SU-DHL-6 (cell line): ENCODE results near the gene PDLIM5.

Experiments
- H2AFZ ChIP-seq: fragments of 200-600 bp; sonication (generic); 2 replicates; pipeline ENCODE4 v1.6.1; 2014; ENCODE audit warnings: low read depth, mild to moderate bottlenecking, moderate library complexity, mixed read lengths, antibody characterized with exemption, low read length; ENCODE audit not compliant: severe bottlenecking
- H3F3A ChIP-seq: fragments of 200-600 bp; shearing (Covaris generic); 2 replicates; pipeline ENCODE4 v1.6.0; 2016; ENCODE audit warnings: antibody characterized with exemption, mild to moderate bottlenecking; ENCODE audit not compliant: insufficient read depth
- H3K27ac ChIP-seq: fragments of 200-600 bp; sonication (generic); 2 replicates; pipeline ENCODE4 v1.5.1; 2016; ENCODE audit warnings: low read depth, mild to moderate bottlenecking, low read length, moderate library complexity, mixed read lengths
- H3K27me3 ChIP-seq: fragments of 200-600 bp; sonication (generic), shearing (Covaris generic); 2 replicates; pipeline ENCODE4 v1.6.0; 2014; ENCODE audit warnings: mild to moderate bottlenecking, low read length
- H3K36me3 ChIP-seq: fragments of 200-600 bp; sonication (generic); 2 replicates; pipeline ENCODE4 v1.6.1; 2014; ENCODE audit warnings: mild to moderate bottlenecking, low read length, mixed read lengths
- H3K4me2 ChIP-seq: fragments of 300-600, 200-600 bp; shearing (Covaris generic), sonication (generic); 2 replicates; pipeline ENCODE4 v1.6.0; 2014; ENCODE audit warnings: low read length, low read depth, mild to moderate bottlenecking; ENCODE audit not compliant: poor library complexity, severe bottlenecking
- H3K4me3 ChIP-seq: fragments of 200-600 bp; sonication (generic); 2 replicates; pipeline ENCODE4 v1.5.1; 2014; ENCODE audit warnings: antibody characterized with exemption, low read length, mild to moderate bottlenecking, mixed read lengths; ENCODE audit not compliant: insufficient read depth, poor library complexity, severe bottlenecking
- H3K79me2 ChIP-seq: fragments of 200-600 bp; sonication (generic); 2 replicates; pipeline ENCODE4 v1.6.1; 2014; ENCODE audit warnings: mild to moderate bottlenecking, low read length, moderate library complexity; ENCODE audit not compliant: insufficient read depth
- H3K9ac ChIP-seq: fragments of 200-600 bp; sonication (generic); 2 replicates; pipeline ENCODE4 v1.7.0; 2014; ENCODE audit warnings: mild to moderate bottlenecking, low read length
- H3K9me2 ChIP-seq: fragments of 200-600 bp; sonication (generic); replicated peaks from 2 replicates; pipeline ENCODE4 v1.6.1; 2014; ENCODE audit warnings: low read length; ENCODE audit not compliant: insufficient read depth
- H3K9me3 ChIP-seq: fragments of 200-600 bp; sonication (generic); 2 replicates; pipeline ENCODE4 v1.6.1; 2014; ENCODE audit warnings: low read length, mixed read lengths; ENCODE audit not compliant: insufficient read depth
- H4K20me1 ChIP-seq: fragments of 200-600 bp; sonication (generic); 2 replicates; pipeline ENCODE4 v1.6.1; 2014; ENCODE audit warnings: low read depth, mild to moderate bottlenecking, antibody characterized with exemption, low read length, moderate library complexity, mixed read lengths
- EZH2phosphoT487 ChIP-seq: fragments of 200-600 bp; sonication (generic), shearing (Covaris generic); conservative IDR thresholded peaks from 2 replicates; pipeline ENCODE4 v1.6.1; 2018; ENCODE audit warnings: mild to moderate bottlenecking, antibody characterized with exemption, low read length, moderate library complexity, mixed read lengths
- TF ChIP-seq, protein P1 (sequence below): fragments of 200-600 bp; sonication (generic); IDR thresholded peaks from one replicate; pipeline ENCODE4 v1.5.1; 2017; ENCODE audit warnings: antibody characterized with exemption, mild to moderate bottlenecking, low read length, moderate library complexity; ENCODE audit not compliant: insufficient read depth, poor library complexity, severe bottlenecking

Gene PDLIM5

DNA sequence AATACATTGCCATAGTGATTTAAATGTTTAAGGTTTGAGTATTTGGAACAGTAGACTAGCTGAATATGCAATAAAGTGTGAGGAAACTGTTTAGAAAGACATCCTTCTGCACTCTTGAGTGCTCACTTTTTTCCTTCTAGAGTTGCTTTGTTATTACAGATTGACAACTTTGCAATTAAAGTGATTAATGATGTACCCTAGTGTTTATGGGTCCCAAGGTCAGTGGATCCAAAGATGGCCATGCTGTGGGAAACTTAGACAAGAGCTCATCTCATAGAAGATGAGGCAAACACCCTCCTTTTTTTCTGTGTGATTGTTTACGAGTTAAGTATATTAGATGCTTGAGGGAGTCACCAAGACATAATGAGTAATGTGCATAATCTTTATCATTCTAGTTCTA, 118.8 kb downstream of the PDLIM5 start:
- Histone ChIP-seq H3K9me3 (no peaks in the 10 kb centered on the region), H3K9ac (no peak overlapping the region), H3K9me2 (no peaks in the 10 kb centered on the region), H3K79me2 (no peaks in the 10 kb centered on the region), H3F3A (no peaks in the 10 kb centered on the region), H3K4me2 (no peak overlapping the region), H2AFZ (no peak overlapping the region), H4K20me1 (no peaks in the 10 kb centered on the region), H3K4me3 (no peak overlapping the region), H3K27ac (no peak overlapping the region), H3K36me3 (no peaks in the 10 kb centered on the region), H3K27me3 (no peaks in the 10 kb centered on the region)
- no peak for TF ChIP-seq EZH2phosphoT487
- TF ChIP-seq, protein P1, sequence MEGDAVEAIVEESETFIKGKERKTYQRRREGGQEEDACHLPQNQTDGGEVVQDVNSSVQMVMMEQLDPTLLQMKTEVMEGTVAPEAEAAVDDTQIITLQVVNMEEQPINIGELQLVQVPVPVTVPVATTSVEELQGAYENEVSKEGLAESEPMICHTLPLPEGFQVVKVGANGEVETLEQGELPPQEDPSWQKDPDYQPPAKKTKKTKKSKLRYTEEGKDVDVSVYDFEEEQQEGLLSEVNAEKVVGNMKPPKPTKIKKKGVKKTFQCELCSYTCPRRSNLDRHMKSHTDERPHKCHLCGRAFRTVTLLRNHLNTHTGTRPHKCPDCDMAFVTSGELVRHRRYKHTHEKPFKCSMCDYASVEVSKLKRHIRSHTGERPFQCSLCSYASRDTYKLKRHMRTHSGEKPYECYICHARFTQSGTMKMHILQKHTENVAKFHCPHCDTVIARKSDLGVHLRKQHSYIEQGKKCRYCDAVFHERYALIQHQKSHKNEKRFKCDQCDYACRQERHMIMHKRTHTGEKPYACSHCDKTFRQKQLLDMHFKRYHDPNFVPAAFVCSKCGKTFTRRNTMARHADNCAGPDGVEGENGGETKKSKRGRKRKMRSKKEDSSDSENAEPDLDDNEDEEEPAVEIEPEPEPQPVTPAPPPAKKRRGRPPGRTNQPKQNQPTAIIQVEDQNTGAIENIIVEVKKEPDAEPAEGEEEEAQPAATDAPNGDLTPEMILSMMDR = no peak

DNA sequence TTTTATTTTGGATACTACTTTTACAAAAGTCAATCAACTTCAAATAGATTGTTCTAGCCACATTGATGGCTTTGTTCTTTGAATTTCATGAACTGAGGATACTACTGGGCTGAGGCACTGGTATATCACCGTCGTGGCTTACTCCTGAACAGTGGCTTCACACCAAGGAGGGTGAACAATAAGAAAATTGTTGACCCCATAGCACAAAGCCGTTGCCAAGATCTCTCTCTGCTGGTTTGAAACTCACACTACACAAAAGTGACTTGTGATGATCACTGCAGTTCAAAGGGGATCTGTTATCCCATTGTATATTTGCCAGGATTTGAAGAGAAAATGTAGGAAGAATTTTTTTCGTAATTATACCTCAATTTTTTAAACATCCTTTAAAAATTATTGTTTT, 119.6 kb downstream of the PDLIM5 start:
- Histone ChIP-seq H3K27ac (no peak overlapping the region), H3K9ac (no peak overlapping the region), H3K4me2 (no peak overlapping the region), H3K27me3 (no peaks in the 10 kb centered on the region), H3K9me3 (no peaks in the 10 kb centered on the region), H3K4me3 (no peak overlapping the region), H3K36me3 (no peaks in the 10 kb centered on the region), H3K79me2 (no peaks in the 10 kb centered on the region), H3K9me2 (no peaks in the 10 kb centered on the region), H2AFZ (no peak overlapping the region), H3F3A (no peaks in the 10 kb centered on the region), H4K20me1 (no peaks in the 10 kb centered on the region)
- TF ChIP-seq, protein P1 = no peak
- TF ChIP-seq EZH2phosphoT487 = no peak

DNA sequence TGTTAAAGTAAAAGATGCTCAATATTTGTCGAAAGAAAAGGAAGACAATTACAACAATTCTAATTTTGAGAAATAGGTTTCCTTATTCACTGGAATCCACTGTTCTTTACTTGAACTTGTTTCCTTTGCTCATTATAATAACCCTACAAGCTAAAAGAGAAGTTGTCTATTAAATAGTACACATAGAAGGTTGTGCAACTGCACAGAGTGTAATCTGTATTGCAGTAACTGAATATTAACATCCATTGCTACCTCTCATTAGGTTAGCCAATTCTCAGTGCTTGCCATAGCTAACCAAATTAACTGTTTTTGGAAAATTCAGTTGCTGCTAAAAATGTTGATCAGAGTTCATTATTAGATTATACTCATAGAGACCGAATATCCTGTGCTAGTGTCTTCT, 120.0 kb downstream of the PDLIM5 start:
- TF ChIP-seq EZH2phosphoT487 = no peak
- TF ChIP-seq, protein P1 = no peak
- H3K36me3 ChIP-seq = no peaks in the 10 kb centered on the region
- no peak overlapping the region for H3K4me2 ChIP-seq
- H3K27me3 ChIP-seq = no peaks in the 10 kb centered on the region
- H3K9me3 ChIP-seq = no peaks in the 10 kb centered on the region
- no peak overlapping the region for H3K27ac ChIP-seq
- H3K4me3 ChIP-seq = no peak overlapping the region
- no peaks in the 10 kb centered on the region for H3K79me2 ChIP-seq
- H3F3A ChIP-seq = no peaks in the 10 kb centered on the region
- H3K9ac ChIP-seq = no peak overlapping the region
- no peaks in the 10 kb centered on the region for H4K20me1 ChIP-seq
- H2AFZ ChIP-seq = no peak overlapping the region
- H3K9me2 ChIP-seq = no peaks in the 10 kb centered on the region
